Stimulated activated CD8-positive, alpha-beta memory T cell treated with anti-CD3 and anti-CD28 coated beads, Interleukin-4, amount 100 ng/mL, for 48 hours (primary cell): ENCODE results near the gene FARS2.

Source experiments
- DNase-seq: peaks from one replicate; pipeline ENCODE4 v3.0.0-alpha.2; 2020

The FARS2 gene

DNA sequence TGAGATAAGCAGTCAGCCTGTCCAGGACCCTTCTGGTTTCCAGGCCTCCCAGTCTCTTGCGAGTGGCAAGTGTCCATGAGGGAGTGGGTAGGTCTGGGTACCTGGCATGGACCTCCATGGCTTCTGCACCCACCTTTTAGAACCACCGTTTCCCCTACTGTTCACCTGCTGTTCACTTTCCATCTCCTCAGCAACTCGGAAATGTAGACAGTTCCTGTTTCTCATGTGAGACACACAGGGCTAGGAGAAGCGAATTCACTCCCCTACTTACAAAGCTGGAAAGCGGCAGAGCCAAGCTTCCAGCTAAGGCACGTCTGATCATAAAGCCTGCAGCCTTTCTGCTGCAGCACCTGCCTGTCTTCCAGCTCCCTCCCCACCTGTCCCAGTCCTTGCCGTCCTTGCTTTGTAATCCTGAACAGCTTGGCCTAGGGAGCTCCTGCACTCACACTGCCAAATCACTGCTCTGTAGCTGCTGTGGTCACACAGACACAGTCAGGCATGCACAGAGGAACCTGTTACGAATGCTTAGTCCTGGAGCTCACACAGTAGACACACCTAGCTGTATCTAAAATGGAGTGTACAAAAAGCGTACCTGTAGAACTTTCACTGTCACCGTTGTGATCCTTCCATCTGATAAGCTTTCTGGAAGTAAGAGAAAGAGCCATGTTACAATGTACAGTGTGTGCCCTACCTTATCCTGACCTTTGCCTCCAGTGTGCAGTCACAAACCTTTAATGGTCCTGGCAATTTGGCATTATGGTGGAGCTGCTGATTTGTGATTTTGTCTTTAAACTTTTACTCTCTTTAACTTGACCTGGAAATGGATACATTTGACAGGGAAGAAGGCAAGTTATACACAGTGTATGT, 451.3 kb downstream of the FARS2 start:
- DNase-seq, result no peak

DNA sequence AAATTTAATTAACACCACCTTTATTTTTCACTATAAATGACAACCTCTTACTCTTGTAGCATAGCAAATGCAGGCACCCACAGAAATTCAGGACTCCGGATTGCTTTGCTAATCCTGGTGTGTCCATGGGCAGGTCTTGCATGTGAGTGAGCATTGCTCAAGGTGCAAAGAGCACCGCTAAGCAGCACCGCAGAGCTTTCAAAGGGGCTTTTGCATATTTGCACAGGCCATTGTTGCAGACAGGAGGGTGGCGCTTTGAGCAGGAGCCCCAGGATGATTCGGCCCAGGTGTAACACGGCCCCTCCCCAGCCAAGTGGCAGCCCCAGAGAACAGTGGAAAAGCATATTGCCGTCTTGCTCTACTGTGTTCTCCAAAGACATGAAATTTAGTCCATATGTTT, 452.2 kb downstream of the FARS2 start:
- no peak for DNase-seq

DNA sequence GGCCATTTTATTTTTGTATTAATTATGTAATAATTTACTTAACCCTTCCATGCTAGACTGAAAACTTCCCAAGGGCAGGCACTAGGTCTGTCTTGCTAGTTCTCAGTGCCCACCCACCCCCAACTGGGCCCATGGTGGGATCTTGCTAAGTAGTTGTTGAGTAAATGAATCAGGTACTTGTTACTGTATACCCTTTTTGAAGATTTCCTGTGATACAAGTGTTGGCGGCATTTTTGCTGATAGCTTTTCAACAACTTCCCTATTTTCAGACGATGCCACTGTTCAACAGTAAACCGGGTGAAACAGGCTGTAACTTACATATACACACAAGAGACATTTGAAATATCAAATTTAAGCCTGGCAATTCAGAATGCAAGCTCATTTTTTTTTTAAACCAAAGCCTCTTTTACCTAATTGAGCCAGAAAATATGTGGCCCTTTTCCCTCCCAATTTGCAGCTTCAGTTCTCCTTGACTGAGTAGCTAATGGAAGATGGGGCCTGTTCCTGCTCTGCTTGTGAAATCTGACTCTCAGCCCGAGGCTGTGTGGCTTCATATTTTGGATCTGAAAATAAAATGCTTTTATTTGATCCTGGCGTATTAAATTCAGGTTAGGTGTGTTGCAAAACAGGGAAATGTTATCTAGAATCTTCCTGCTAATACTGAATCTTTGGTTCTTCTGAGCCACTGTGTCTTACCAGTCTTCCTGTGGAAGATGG, 457.1 kb downstream of the FARS2 start:
- DNase-seq, result no peak

DNA sequence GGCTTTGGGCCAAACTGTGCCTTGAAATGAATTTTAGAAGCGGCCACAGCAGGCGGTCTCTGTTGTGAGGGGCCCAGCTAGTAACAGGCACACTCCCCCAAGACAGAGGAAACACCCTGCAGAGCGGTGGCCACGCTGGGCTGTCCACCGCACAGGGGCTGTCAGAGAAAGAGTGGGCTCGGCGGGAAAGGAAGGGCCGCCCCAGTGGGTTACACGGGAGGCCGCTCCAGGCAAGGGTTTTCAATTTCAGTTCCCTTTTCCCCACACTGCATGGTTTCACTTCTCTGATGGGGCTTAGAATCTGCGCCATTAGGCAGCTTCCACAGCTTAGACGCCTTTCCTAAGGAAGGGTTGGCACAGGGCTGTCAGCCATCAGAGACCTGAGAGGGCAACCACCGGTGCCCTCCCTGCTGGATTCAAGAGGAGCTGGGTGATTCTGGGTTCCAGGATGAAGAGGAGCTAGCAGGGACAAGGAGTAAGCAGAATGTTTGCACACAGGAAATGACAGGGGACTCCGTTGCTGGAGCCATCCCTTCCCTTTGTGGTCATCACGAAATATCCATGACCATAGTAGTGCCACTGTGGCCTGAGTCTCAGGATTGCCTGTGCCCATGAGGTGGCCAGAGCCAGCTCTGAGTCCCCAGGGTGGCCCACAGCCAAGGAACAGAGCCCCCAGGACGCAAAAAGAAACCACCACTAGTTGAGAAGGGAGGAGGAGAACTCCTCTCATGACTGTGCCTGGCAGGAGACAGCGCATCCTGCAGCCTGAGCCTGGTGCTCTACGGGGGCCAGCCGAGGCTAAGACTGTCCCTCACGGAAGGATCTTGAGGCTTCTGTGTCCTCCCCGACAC, 462.8 kb downstream of the FARS2 start:
- DNase-seq, result no peak

DNA sequence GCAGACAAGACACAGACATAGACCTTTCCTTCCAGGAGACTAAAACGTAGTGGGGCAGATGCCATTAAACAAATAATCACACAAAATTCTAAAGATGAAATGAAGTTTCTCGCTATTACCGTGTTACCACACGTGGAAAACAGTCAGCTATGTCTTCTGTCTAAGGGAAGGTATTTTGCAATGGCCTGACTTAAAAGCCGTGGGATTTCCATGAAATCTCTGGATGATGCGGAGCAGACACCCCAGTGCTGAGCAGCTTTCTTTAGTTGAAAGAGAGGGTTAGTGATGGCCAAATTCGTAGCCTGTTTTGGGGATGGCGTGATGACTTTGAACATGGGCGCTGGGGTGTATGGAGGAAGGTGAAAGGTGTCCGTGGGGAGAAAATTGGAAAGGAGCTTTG, 463.6 kb downstream of the FARS2 start:
- no peak for DNase-seq

DNA sequence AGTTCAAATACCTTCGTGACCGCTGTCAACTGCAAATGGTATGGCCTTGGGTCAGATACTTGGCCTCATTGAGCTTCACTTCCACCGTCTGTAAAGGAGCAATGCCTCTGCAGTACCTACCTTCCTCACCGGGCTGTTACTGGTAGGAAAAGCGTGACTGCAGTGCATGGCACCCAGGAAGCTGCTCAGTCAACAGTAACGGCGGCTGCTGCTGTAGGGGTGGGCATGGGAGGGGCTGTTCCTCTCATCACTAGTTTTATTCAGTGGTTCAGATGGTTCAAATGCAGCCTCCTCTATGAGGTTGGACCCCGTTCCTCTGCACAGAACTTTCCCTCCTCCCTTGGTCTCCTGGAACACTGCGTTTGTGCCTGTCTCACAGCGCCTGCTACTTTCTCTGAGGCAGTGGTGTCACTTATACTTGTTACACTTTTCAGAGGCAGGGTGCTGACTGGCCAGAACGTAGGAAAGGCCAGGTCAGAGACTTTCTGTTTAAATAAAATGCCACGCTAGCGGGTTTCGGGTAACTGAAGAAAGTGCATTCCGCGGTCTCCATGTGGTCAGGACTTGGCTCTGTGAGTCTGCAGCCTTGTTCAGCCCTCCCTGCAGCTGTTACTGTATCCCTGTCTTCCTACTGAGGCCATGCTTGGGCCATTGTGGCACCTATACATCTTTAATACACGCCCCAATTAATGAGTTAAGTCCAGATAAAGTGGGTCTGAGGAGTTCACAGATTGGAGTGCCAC, 465.8 kb downstream of the FARS2 start:
- no peak for DNase-seq

DNA sequence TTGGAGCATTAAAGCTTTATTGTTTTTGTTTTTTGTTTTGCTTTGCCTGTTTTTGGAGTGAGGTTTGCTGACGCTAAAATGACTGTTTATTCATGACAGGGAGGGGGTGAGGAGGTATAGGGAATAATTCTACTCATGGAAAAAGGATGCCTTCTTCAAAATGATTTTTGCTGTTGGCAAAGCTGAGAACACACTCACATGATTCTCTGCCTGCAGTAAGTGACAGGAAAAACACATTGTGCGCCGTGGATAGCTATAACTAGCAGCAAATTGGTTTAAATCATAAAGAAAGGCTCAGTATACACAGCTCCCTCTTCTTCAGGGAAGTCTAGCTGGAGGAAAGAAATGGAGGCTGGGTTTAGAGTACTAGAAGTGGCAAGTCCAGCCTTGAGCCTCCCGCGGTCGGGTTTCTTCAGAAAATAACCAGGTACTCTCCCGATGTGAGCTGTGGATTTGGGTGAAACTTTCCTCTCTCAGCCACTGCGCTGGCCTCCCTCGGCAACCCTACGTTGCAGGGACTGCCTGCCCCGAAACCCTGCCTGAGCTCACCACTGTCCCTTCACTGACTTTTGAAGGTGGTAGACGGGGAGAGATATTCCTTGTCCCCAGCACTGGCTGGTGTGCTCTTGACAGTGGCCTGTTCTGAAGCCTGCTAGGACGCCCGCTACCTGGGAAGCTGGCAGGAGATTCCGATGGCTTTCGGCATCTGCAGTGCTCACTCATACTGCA, 467.2 kb downstream of the FARS2 start:
- no peak for DNase-seq

DNA sequence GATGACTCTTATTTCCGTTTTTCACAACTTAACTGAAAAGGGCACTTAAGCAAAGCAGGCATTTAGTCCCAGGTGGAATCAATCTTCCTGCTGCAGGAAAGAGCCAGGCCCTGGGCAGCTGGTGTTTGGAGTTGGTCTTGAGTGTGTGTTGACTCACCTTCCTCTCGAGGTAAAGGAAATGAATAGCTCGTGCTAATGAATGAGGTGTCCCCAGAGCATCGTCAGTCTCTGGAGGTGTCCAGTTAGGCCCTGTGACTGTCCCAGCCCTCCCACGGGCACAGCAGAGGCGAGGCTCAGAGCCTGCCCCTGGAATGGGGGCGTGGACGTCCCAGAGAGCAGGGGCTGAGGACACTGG, 467.7 kb downstream of the FARS2 start:
- no peak for DNase-seq

DNA sequence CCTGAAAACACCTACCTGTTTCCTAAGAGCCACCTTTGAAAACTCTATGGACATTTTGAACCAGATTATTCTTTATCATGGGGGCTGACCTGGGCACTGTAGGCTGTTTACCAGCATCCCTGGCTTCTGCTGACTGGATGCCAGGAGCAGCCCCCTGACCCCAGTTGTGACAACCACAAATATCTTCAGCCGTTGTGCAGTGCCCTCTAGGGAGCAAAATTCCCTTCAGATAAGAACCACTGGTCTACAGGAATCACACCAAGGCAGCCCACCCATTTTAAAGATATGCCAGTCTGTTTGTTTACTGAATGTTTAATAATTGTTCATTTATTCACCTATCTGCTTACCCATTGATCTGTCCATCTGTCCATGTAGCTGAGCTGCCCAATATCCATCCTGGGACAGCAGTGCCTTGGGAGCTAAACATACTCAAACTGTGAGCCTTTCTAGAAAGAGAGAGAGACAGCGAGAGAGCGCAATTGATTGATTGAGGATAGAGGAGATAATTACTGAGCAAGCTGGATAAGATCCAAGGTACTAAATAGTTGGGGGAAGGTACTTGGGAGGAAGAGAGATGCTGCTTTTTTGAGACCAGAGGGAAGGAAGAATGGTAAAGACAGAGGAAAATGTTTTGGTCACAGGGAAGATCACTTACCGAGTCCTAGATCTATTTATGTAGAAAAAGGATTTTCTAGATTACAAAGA, 468.7 kb downstream of the FARS2 start:
- no peak for DNase-seq

DNA sequence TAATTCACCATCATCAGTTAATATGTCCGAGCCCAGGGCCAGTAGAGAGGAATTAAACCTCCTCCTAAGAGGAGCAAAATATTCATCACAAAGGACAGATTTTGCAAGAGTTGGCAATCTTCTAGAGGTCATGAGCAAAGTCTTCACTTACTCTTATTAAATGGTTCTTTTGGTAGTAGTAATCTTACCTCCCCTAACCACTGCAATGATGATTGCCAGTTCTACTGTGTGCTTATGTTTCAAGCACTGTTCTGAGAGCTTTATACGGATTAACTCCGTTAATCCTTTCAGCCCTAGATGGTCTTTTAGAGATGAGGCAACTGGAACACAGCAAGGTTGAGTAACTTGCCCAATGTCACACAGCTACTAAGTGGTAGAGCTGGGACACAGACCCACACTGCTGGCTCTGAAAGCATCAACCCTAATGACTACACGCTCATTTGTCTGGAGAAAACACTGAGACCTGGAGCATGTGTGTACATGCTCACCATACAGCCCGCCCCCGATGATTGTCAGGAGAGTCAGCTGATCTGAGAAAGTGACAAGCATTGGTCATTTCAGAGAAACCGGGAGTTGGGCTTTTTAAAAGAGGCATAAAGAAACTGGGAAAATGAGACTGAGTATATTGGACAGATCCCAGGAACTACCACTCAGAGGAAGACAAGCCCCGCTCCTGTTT, 469.4 kb downstream of the FARS2 start:
- DNase-seq, result no peak

DNA sequence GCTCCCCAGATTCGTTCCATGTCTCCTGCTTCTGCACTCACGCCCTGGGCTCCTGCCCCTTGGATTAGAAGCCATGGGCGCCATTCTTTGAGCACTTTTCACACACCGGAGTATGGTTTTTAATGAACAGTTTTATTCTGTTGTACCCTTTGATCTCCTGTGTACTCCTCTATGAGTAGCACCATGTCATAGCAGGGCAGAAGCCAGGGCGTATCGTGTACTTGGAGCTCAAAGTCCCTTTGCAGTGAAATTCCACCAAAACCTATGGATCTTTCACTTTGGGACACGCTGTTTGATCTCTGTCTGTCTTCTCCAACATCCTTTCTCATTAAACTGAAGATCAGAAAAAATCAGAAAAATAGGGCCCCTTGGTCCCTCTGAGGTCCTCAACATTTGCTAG, 470.1 kb downstream of the FARS2 start:
- no peak for DNase-seq

DNA sequence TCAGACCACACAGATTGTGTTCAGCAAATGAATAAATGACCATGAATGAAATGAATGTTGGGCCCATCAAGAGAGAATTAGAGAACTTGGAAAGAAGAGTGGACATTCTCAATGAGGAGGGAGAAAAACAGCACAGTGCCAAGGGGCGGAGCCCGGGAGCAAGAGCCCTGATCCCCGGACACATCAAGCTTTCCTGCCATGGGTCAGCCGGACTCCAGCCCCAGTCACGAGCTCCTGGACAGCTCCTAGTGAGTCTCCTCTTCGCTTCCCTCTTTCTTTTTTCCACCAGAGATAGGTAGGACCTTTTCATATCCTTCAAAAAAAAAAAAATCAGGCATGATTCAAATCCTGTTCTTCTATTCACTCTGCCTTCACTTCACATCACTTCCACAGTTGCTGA, 471.2 kb downstream of the FARS2 start:
- DNase-seq, result no peak

DNA sequence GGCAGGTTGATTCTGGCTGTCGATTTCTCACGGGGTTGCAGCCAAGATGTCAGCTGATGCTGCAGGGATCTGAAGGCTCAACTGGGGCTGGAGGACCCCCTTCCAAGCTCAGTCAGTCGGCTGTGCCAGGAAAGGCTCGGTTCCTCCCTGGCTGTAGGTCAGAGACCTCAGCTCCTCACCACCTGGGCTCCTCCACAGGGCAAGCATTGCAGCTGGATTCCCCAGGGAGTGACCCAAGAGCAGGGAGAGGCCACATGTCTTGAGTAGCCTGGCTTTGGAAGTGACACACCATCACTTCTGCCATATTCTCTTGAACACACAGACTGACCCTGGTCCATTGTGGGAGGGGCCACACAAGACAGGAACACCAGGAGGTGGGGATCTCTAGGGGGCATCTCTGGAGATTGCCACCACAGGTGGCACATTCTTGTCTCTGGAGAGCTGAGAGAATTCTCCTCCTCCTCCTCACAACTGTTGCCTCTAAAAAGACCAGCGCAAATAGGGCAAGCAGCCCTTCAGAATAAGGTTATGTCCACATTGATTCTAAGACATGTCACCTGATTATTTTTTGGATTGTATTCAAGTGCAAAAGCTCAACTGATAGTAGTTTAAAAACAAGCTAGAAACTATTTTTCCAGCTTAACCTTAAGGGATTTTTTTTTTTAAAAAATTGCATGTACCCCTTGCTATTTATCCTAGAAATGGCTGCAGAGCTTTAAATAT, 474.9 kb downstream of the FARS2 start:
- no peak for DNase-seq

DNA sequence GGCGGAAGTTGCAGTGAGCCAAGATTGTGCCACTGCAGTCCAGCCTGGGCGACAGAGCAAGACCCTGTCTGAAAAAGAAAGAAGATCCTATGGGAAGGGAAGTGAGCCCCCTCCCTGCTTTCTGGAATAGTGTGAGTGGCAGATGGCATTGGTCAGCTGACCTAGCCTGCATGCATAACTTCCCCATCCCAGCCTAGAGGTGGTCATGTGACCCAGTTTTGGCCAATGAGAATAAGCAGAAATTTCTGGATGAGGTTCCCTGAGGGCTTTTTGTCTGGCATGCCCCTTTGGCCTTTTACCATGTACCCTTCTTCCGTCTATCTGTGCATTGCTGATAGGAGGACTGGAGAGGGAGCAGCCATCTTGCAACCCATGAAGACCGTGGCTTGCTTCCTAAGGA, 476.1 kb downstream of the FARS2 start:
- DNase-seq, result no peak

DNA sequence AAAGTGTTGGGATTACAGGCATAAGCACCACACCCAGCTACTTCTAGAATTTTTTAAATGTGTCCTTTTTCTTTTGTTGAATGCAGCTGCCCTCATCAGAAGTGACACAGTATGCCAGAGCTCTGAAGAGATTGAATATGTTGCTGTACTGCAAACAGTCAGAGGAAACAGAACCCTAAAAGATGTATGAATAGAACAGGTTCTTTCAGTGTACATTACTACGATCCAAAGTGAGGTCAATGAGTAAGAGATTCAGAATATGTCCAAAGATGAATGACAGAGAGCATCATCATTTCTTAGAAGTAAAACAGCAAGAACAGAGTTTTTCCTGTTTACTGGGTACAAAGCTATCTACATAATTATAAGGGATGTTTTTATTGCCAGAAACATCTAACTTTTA, 476.9 kb downstream of the FARS2 start:
- no peak for DNase-seq

DNA sequence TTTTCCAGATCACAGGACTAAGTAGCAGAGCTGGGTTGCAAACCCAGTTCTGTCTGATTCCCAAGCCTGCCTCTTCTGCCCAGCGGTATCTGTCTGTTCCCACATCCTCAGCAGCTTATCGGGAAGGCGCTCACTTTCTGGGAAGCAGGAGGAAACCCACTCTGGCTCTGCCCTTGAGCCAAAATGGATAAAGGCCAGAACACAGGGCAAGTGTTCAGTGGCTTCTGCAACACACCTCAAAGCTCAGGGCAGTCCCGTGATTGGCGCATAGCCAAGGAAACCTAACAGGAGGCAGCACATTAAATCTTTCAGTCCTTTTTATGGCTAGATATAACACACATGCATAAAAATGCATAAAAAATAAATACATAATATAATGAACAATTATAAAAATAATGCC, 483.2 kb downstream of the FARS2 start:
- no peak for DNase-seq

DNA sequence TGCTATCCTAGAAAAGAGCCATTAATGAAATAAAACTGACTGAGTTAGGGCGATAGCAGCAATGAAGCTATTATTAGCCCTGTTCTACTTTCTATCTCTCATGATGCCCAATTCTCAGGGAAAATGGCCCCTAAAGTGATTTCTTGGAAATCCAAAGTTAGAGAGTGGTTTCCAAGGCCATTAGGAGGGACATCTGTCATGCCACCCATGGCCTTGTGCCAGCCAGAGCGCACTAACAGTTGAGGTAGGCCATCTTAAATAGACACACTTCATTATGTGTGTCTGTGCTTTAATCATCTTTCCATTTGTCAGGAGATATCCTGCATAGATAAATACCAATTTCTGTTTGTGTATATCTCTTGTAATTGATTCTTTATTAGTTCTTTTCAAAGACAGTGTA, 483.8 kb downstream of the FARS2 start:
- DNase-seq, result no peak

DNA sequence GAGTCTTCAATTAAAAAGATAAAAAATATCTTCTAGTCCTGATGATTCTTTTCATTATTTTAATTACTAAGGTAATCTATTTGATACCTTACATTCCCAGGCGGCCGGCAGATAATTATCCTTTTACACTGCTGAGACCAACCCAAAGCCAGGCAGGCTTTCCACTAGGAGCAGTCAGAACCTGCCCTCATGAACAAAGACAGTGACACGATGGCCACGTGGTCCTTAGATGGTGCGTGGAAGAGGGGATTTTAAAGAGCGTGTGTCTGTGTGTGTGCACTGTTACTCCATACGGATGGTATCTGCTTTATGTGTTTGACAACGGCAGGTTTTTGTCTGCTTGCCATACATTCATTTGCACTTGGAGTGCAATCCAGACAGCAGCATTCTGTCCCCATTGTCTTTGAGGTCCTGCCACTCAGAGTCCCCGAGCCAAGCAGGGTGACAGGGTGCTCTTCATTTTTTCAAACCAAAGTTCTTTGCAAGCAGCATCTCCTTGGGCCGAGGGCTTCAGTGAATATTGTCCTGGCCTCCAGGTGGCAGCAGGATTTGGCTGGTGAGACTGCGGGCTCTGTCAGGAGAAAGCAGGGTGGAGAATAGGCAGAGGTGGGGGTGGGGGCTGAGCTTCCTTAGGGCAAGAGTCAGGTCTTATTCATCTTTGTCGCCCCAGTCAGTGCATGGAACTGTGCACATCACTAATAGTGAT, 484.9 kb downstream of the FARS2 start:
- no peak for DNase-seq

DNA sequence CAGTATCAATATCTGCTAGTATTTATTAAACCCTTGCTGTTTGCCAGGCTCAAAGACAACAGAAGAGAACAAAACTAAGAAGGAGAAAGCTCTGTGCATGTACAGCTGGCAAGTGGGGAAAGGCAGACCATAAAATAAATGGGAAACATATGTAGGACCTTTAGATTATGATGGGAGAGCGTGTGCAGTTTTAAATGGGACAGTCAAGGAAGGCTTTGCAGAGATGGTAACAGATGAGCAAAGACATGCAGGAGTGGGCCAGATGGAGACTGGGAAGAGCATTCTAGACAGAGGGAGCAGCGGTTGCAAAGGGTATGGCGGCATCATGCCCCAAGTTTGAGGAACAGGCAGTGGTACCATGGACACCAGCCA, 485.4 kb downstream of the FARS2 start:
- no peak for DNase-seq

DNA sequence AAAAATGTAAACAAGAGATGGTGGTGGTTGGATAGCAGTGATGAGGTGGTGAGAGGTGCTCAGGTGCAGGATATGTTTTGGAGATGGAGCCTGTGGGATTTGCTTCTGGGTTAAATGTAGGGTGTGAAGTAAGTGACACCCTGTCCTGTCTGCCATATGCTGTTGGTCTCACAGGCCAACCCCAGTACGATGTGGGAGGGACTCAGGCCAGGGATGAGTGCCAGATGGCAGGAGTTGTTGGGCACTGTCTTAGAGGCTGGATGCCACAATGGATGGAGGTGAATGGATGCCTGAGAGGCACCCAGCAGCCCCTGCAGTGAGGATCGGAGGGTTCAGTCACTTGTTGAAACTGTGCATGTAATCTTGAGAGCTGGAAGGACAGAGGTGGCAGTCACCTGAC, 486.1 kb downstream of the FARS2 start:
- no peak for DNase-seq
